Tibial nerve (tissue), 3 donors: Measurements from ENCODE around the gene AAK1.

ENCODE experiments used
- CTCF ChIP-seq, 5 experiments: fragments of 200-600 bp in 3 of 5; fragments of 450-650 bp in 2 of 5; sonication (generic) in 3 of 5; IDR thresholded peaks; one replicate each; pipeline ENCODE4 v1.5.1; 2016 to 2019; ENCODE audit warnings: antibody characterized with exemption in 5 of 5, mild to moderate bottlenecking in 3 of 5, moderate library complexity in 2 of 5
- POLR2A ChIP-seq, 2 donors: fragments of 450-650 bp; IDR thresholded peaks; one replicate each; pipeline ENCODE4 v1.6.1; 2017; ENCODE audit warnings: antibody characterized with exemption in 2 of 2, mild to moderate bottlenecking in 2 of 2, moderate library complexity in 2 of 2

GRCh38 chr2:69505710-69506109 is 137.8 kb downstream of the AAK1 start:
- TF ChIP-seq CTCF (IDR thresholded peaks at IDR 0.05) (no peak), POLR2A (IDR thresholded peaks at IDR 0.05) (no peak)
